Immature natural killer cell (primary cell): ENCODE results near the gene IMPDH1. TPM values are rescaled to one million over a fixed set of nuclear protein-coding genes. Genes with fewer than 3 reads are reported as not detected.
"Not testable (repeated sequence)": the region's sequence is repeated elsewhere in the genome, so short reads cannot be mapped to it uniquely, and the experiment has no call there.

Experiments used
- DNase-seq, 3 donors: peaks; one replicate each; pipeline ENCODE4 v3.0.0; 2022; ENCODE audit warnings: mixed read lengths in 1 of 3
- H3K27ac Mint-ChIP-seq, 6 donors: one replicate each; pipeline ENCODE4 v1.8.0; 2020; ENCODE audit warnings: mixed read lengths in 6 of 6, mild to moderate bottlenecking in 5 of 6, inconsistent platforms in 4 of 6, moderate library complexity in 3 of 6
- H3K27me3 Mint-ChIP-seq, 3 donors: one replicate each; pipeline ENCODE4 v1.8.0; 2020 to 2021; ENCODE audit warnings: low read depth in 3 of 3, mild to moderate bottlenecking in 3 of 3, mixed read lengths in 3 of 3, moderate library complexity in 3 of 3, inconsistent platforms in 1 of 3
- H3K36me3 Mint-ChIP-seq, 3 donors: one replicate each; pipeline ENCODE4 v1.8.0; 2020; ENCODE audit warnings: mixed read lengths in 3 of 3, inconsistent platforms in 2 of 3, mild to moderate bottlenecking in 2 of 3
- H3K4me1 Mint-ChIP-seq, 2 donors: one replicate each; pipeline ENCODE4 v1.8.0; 2020; ENCODE audit warnings: inconsistent platforms in 2 of 2, mild to moderate bottlenecking in 2 of 2, mixed read lengths in 2 of 2, moderate library complexity in 1 of 2
- H3K4me3 Mint-ChIP-seq, 5 donors: one replicate each; pipeline ENCODE4 v1.8.0; 2020; ENCODE audit warnings: mild to moderate bottlenecking in 5 of 5, mixed read lengths in 5 of 5, inconsistent platforms in 3 of 5, moderate library complexity in 3 of 5
- H3K9me3 Mint-ChIP-seq, 6 donors: one replicate each; pipeline ENCODE4 v1.8.0; 2020; ENCODE audit warnings: mild to moderate bottlenecking in 6 of 6, mixed read lengths in 6 of 6, inconsistent platforms in 4 of 6, moderate library complexity in 3 of 6
- polyA plus RNA-seq, 3 donors: library from polyadenylated mRNA; unstranded; fragments of 300-500 nt; fragmentation: Illumina TruSeq; gene quantifications; one replicate each; pipeline ENCODE4 v1.2.3, GENCODE V29; 2021

Gene IMPDH1
- 10 to 100 TPM; 39.0 to 66.0 (median 53.3) TPM for polyA plus RNA-seq

DNA sequence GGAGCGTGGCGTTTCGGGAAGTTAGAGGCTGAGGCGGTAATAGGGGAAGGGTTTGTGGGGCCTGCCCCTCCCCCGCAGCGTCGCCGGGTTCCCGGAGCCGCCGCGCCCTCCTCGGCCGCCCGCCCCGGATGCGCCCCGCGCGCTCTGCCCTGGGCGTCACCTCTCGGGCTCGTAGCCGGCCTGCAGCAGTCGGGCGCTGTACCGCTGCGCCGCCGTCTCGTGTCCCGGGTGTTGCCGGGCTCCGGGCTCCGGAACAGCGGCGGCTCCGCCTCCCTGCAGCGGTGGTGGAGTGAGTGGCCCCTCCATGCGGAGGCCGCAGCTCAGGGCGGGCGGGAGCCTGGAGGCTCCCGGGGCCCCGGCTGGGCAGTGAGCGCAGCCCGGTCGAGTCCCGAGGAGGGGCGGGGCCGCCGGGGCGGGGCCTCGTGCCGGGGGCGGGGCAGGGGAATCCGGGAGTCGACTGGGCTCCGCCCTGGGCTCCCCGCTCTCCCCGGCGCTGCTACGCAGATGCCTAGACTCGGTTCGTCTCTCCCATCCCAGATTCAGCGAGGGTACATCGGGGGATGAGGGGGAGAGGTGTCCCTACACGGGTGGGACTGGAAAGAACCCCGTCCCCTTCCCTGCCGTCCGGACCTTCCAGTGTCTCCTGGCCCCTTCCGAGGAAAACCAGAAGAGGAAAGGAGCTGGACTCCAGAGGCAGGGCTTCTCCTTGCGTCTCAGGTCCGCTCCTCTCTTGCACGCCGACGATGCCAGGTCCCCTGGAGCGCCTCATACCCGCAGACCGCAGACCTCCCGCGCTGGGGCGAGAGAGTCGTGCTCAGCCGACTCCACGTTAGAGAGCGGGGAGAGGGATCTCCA, at the start of gene IMPDH1:
TSS of gene IMPDH1 (minus strand) at position 387 of the 855 bp plus-strand sequence. CDS start at position 306, 81 bp downstream.
- DNase-seq: peak; percentile 78 to 83 (median 83)
- Mint-ChIP-seq H3K27me3 (peaks cover 2 to 12% (median 4%) of the 10 kb centered on the region in 3 donors), H3K36me3 (no peaks in the 10 kb centered on the region), H3K27ac (peak within 1 kb of the TSS; percentile 77 to 91 (median 85)), H3K4me3 (peak within 1 kb of the TSS; percentile 88 to 94 (median 91)), H3K4me1 (peaks cover 34 to 38% of the 10 kb centered on the region in 2 donors), H3K9me3 (no peaks in the 10 kb centered on the region)

DNA sequence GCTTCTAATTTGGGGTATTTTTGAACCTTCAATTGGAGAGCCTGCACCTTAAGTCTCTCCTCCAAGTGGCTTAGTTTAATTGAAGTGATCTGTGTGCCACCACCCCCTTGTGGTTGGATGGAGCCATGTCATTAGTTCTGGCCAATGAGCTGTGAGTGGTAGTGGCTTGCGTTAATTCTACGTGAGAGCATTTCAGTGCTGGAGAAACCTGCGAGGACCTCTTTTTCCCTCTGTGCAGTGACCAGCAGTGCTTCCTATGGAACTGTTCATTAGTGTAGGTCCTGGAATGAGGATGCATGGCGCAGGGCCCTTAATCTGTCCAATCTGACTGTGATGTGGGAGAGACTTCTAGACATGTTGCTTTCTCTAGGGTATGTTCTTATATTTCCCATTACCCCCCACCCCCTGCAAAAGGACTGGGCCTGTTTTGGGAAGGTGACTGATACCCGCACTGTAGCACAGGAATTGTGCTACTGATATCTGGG, 49.7 kb upstream of the IMPDH1 start:
- Mint-ChIP-seq H3K36me3 (no peaks in the 10 kb centered on the region), H3K4me3 (peak overlapping the region in 3 of 5 donors; percentile 33 to 74 (median 50)), H3K9me3 (no peaks in the 10 kb centered on the region), H3K4me1 (peaks cover 32 to 37% of the 10 kb centered on the region in 2 donors), H3K27ac (peak overlapping the region in 5 of 6 donors; percentile 53 to 93 (median 76)), H3K27me3 (peaks cover 3 to 13% (median 11%) of the 10 kb centered on the region in 3 donors)
- DNase-seq: peak; percentile 55 to 70 (median 65)

DNA sequence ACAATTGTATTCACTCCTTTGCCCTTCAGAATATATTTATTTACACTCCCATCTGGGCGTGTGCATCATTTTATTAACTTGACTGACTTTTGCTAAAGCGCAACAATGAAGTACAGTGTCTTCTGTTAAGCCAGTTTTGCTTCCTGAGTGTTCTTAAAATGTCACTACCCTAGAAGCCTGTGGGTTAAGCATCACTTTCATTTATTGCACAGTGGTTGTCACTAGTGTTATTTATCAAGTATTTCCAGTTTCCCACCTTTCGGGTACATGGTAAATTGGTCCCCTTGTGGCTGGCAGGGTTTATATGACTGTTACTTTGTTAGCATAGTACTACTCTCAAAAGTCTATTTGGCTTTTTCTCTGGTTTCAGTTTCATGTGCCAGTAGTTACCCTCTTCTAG, 49.2 kb upstream of the IMPDH1 start:
- peak overlapping the region in 4 of 5 donors; percentile 29 to 74 (median 60) for H3K4me3 Mint-ChIP-seq
- peak; percentile 68 to 78 (median 72) for DNase-seq
- H3K36me3 Mint-ChIP-seq: no peaks in the 10 kb centered on the region
- H3K9me3 Mint-ChIP-seq: no peaks in the 10 kb centered on the region
- peaks cover 4 to 17% (median 11%) of the 10 kb centered on the region in 3 donors for H3K27me3 Mint-ChIP-seq
- H3K4me1 Mint-ChIP-seq: peaks cover 34 to 37% of the 10 kb centered on the region in 2 donors
- H3K27ac Mint-ChIP-seq: peak overlapping the region; percentile 53 to 93 (median 80)

DNA sequence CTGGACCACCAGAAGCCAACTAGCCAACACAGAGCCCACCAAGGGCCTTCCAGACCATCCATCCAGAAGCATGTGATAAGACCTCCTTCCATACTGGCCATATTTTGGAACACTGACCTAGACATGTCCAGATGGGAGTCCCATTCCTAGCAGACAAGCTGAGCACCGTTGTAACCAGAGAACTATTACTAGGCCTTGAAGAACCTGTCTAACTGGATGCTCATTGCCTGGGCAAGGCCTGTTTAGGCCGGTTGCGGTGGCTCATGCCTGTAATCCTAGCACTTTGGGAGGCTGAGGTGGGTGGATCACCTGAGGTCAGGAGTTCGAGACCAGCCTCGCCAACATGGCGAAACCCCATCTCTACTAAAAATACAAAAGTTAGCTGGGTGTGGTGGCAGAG, 47.6 kb upstream of the IMPDH1 start:
- H3K9me3 Mint-ChIP-seq, DNase-seq, H3K27ac Mint-ChIP-seq, H3K36me3 Mint-ChIP-seq: not testable (repeated sequence)
- peaks cover 34 to 37% of the 10 kb centered on the region in 2 donors for H3K4me1 Mint-ChIP-seq
- H3K4me3 Mint-ChIP-seq: peak overlapping the region in 3 of 5 donors; percentile 15 to 40 (median 26)
- H3K27me3 Mint-ChIP-seq: peaks cover 11 to 20% (median 11%) of the 10 kb centered on the region in 3 donors

DNA sequence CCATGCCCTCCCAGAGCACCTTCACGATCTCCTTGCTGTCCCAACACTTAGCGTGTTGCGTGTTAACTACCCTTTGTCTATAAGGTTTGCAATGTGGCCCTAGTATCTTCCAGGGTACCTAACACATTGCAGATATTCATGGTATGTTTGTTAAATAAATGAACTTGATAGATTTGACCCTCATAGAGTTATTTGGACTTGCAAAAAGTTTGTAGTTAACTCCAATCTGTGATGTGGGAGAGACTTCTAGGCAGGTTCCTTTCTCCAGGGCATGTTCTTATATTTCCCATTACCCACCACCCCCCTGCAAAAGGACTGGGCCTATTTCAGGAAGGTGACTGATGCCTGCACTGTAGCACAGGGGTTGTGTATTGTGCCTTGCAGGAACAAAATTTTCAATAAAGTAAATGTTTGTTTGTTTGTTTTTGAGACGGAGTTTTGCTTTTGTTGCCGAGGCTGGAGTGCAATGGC, 46.5 kb upstream of the IMPDH1 start:
- no peaks in the 10 kb centered on the region for H3K36me3 Mint-ChIP-seq
- peaks cover 34 to 37% of the 10 kb centered on the region in 2 donors for H3K4me1 Mint-ChIP-seq
- DNase-seq: no peak
- no peaks in the 10 kb centered on the region for H3K9me3 Mint-ChIP-seq
- peak overlapping the region; percentile 87 to 94 (median 93) for H3K4me3 Mint-ChIP-seq
- peak overlapping the region in 4 of 6 donors; percentile 77 to 87 (median 83) for H3K27ac Mint-ChIP-seq
- H3K27me3 Mint-ChIP-seq: peaks cover 13 to 20% (median 14%) of the 10 kb centered on the region in 3 donors

DNA sequence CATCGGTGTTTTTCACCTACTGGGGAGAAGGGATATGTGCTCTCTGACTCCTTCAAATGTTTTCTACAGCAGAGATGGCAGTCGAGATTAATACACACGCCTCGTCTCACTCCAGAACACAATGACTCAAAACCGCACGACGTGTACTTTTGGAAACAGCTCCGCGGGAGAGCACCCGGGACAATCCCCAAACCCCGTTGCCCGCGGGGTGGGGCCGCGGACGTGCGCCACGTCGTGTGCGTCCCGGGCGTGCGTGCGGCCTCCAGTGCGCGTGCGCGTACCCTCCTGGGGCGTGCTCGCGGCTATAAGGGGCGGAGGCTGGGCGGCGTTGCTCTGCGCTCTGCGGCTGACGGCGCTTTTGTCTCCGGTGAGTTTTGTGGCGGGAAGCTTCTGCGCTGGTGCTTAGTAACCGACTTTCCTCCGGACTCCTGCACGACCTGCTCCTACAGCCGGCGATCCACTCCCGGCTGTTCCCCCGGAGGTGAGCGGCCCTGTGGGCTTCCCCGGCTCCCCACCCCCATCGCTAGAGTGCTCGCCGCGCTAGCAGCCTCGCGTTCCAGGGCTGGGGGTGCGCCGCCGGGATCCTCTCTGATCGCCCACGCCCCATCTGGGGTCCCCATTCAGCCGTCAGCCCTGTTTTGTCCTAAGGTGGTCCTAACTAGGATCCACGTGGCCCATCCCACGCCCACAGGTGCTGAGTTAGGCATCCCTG, 45.9 kb upstream of the IMPDH1 start, which contains the start of gene HILPDA:
TSS of gene HILPDA (plus strand) at position 336 of the 712 bp plus-strand sequence. CDS start 1,391 bp downstream, outside the sequence.
- peaks cover 34 to 37% of the 10 kb centered on the region in 2 donors for H3K4me1 Mint-ChIP-seq
- no peaks in the 10 kb centered on the region for H3K36me3 Mint-ChIP-seq
- peak within 1 kb of the TSS; percentile 87 to 94 (median 93) for H3K4me3 Mint-ChIP-seq
- H3K27me3 Mint-ChIP-seq: peaks cover 13 to 20% (median 16%) of the 10 kb centered on the region in 3 donors
- no peaks in the 10 kb centered on the region for H3K9me3 Mint-ChIP-seq
- peak within 1 kb of the TSS; percentile 81 to 90 (median 86) for H3K27ac Mint-ChIP-seq
- DNase-seq: peak; percentile 90 to 92 (median 91)

DNA sequence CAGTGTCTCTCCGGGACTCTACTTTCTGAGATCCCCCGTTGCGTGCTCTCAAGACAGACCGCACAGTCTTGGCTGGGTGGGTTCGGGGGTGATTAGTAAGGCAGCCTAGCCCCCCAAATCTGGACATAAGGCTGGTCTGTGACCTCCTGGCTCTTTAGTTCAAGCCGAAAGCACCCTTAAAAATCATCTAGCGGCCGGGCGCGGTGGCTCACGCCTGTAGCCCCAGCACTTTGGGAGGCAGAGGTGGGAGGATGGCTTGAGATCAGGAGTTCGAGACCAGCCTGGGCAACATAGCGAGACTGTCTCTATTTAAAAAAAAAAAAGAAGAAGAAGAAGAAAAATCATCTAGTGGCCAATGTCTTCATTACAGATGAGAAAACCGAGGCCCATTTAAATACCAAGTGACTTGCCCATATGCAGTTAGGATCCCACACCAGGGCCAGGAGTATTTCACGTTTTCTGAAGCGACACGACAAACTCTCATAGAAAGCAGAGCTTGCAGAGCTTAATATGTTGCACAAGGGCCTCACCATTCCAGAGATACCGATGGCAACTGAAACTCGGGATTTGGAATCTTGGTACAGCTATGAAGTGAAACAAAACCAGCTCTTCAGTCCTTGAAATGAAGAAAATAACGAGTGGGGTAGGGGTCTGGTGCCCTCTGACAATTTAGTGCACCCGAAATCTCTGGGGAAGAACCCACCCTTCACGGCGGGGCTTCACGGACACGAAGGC, 45.2 kb upstream of the IMPDH1 start:
- Mint-ChIP-seq H3K9me3 (no peaks in the 10 kb centered on the region), H3K36me3 (no peaks in the 10 kb centered on the region), H3K27me3 (peaks cover 13 to 20% (median 16%) of the 10 kb centered on the region in 3 donors), H3K4me3 (peak overlapping the region; percentile 87 to 94 (median 93)), H3K4me1 (peaks cover 33 to 37% of the 10 kb centered on the region in 2 donors), H3K27ac (peak overlapping the region; percentile 81 to 90 (median 84))
- no peak for DNase-seq

DNA sequence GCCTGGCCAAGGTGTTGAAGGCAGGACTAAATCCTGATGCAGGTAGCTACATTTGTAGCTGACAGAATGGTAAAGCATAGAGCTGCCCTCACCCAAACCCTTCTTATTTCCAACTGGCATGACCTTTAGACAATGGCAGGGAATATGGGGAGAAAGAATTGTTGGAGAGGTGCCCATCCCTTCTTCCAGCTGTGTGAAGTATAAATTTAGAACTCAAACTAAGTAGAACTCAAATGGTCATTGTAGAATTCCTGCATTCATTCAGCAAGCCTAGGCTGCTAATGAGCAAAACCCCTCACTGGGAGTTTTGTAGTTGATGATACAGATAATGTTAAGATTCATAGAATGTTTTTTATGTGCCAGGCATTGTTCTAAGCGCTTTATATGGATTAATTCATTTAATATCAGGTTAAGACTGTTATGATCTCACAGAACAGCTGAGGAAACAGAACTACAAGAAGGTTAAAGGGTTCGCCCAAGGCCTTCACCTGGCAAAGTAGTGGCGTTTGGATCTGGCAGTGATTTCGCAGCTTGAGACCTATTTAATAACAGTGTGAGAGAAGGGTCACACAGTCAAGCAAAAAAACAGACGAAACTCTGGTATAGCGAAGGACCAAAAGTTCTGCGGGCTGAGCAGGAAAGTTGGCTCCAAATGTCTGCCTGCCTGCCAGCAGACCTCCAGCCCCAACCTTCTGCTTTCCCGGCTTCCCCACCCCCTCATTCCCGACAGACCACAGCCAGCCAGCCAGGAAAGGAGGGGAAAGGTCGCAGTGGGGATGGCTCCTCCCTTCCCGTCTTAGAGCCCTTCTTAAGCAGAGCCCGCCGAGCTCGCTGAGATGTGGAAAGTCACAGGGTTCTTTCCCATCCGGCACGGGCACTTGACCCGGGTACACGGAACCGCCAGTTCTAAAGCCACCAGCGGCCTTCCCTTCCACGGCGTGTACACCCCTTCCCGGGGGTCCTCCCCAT, 44.3 kb upstream of the IMPDH1 start:
- DNase-seq: no peak
- peaks cover 13 to 20% (median 16%) of the 10 kb centered on the region in 3 donors for H3K27me3 Mint-ChIP-seq
- H3K9me3 Mint-ChIP-seq: no peaks in the 10 kb centered on the region
- no peaks in the 10 kb centered on the region for H3K36me3 Mint-ChIP-seq
- peaks cover 24 to 28% of the 10 kb centered on the region in 2 donors for H3K4me1 Mint-ChIP-seq
- peak overlapping the region in 2 of 6 donors; percentile 25 to 40 for H3K27ac Mint-ChIP-seq
- peak overlapping the region; percentile 33 to 69 (median 53) for H3K4me3 Mint-ChIP-seq

DNA sequence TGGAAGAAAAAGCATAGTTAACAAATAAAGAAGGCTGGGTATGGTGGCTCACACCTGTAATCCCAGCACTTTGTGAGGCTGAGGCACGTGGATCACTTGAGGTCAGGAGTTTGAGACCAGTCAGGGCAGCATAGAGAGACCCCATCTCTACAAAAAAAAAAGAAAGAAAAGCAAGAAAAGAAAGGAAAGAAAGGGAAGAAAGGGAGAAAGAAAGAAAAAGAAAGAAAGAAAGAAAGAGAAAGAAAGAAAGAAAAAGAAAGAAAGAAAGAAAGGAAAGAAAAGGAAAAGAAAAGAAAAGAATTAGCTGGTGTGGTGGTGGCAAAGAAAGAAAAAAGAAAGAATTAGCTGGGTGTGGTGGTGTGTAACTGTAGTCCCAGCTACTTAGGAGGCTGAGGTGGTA, 42.8 kb upstream of the IMPDH1 start:
- no peaks in the 10 kb centered on the region for H3K36me3 Mint-ChIP-seq
- H3K4me1 Mint-ChIP-seq: peaks cover 12 to 13% of the 10 kb centered on the region in 2 donors
- peak overlapping the region in 1 of 6 donors; percentile 46 for H3K27ac Mint-ChIP-seq
- peaks cover 13 to 17% (median 16%) of the 10 kb centered on the region in 3 donors for H3K27me3 Mint-ChIP-seq
- no peaks in the 10 kb centered on the region for H3K9me3 Mint-ChIP-seq
- peak overlapping the region in 1 of 5 donors; percentile 19 for H3K4me3 Mint-ChIP-seq
- DNase-seq: no peak

DNA sequence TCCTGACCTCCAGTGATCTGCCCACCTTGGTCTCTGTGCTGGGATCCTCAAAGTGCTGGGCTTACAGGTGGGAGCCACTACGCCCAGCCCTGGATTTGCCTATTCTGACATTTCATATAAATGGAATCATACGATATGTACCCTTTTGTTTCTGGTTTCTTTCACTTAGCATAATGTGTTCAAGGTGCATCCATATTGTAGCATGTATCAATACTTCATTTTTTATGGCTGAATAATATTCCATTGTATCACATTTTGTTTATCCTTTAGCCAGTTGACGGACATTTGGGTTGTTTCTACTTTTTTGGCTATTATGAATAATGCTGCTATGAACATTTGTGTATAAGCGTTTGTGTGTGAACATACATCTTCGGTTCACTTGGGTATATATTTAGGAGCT, 41.1 kb upstream of the IMPDH1 start:
- Mint-ChIP-seq H3K27ac (no peak overlapping the region), H3K4me3 (no peak overlapping the region), H3K27me3 (peaks cover 11 to 16% (median 13%) of the 10 kb centered on the region in 3 donors), H3K4me1 (peaks cover 7 to 8% of the 10 kb centered on the region in 2 donors), H3K9me3 (no peaks in the 10 kb centered on the region), H3K36me3 (no peaks in the 10 kb centered on the region)
- no peak for DNase-seq

DNA sequence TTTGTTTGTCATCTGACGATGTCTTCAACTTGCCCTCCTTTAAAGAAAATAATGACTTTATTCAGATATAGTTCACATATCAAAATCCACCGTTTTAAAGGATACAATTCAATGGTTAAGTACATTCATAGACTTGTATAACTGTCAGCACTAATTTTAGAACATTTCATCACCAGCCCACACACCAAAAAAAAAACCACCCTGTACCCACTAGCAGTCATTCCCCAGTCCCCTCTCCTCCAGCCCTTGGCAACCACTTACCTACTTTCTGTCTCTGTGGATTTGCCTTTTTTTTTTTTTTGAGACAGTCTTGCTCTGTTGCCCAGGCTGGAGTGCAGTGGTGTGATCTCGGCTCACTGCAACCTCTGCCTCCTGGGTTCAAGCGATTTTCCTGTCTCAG, 40.6 kb upstream of the IMPDH1 start:
- Mint-ChIP-seq H3K36me3 (no peaks in the 10 kb centered on the region), H3K27ac (no peak overlapping the region), H3K9me3 (no peaks in the 10 kb centered on the region), H3K4me1 (peaks cover 6% of the 10 kb centered on the region in 2 donors), H3K27me3 (peaks cover 11 to 13% (median 12%) of the 10 kb centered on the region in 3 donors), H3K4me3 (no peak overlapping the region)
- DNase-seq: no peak

DNA sequence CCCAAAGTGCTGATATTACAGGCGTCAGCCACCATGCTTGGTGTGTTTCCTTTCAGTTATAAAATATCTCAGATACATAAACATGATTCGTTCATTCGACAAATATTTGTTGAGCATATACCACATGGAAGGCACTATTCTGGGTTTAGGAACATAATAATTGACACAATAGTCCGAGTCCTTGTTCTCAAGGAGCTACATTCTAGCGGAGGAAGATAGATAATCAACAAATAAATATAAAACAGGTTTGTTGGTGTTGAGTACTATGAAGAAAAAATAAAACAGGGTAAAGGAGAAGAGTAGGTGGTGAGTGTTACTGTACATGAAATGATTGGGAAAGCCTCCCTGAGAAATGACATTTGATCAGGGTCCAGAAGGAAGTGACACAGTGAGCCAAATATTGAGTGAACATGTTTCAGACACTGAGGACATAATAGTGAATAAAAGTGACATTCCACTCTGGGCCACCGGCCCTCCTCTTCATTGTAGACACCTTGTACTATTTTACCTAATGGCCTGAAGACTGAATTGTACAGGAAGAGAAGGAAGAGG, 39.0 kb upstream of the IMPDH1 start:
- Mint-ChIP-seq H3K4me1 (no peaks in the 10 kb centered on the region), H3K27ac (no peak overlapping the region), H3K27me3 (peaks cover 3 to 9% (median 8%) of the 10 kb centered on the region in 3 donors), H3K9me3 (no peaks in the 10 kb centered on the region), H3K36me3 (no peaks in the 10 kb centered on the region), H3K4me3 (no peak overlapping the region)
- no peak for DNase-seq
